ENCODE measurements around the gene XXYLT1.

Gene XXYLT1

GRCh38 chr3:195148549-195148948 lies 122.4 kb downstream of the XXYLT1 start:
- DNase-seq, result no peak

- peak; percentile 23 to 35 for DNase-seq
Measured at GRCh38 chr3:195147649-195148080, 123.3 kb downstream of the XXYLT1 start.

GRCh38 chr3:195146131-195146530 lies 124.8 kb downstream of the XXYLT1 start:
- no peak for DNase-seq

GRCh38 chr3:195145579-195145978 lies 125.4 kb downstream of the XXYLT1 start:
- DNase-seq, result no peak

- DNase-seq, result no peak
Measured at GRCh38 chr3:195143221-195143620, 127.7 kb downstream of the XXYLT1 start.

GRCh38 chr3:195142519-195142918 lies 128.4 kb downstream of the XXYLT1 start:
- no peak for DNase-seq

- no peak for DNase-seq
Measured at GRCh38 chr3:195140816-195141793, 129.9 kb downstream of the XXYLT1 start.

GRCh38 chr3:195140410-195140809 lies 130.5 kb downstream of the XXYLT1 start:
- DNase-seq, result no peak

- no peak for DNase-seq
Measured at GRCh38 chr3:195139876-195140240, 131.1 kb downstream of the XXYLT1 start.

GRCh38 chr3:195139091-195139875 lies 131.7 kb downstream of the XXYLT1 start:
- no peak for DNase-seq

- DNase-seq, result no peak
Measured at GRCh38 chr3:195137638-195138588, 133.0 kb downstream of the XXYLT1 start.

- no peak for DNase-seq
Measured at GRCh38 chr3:195135917-195136316, 135.0 kb downstream of the XXYLT1 start.

GRCh38 chr3:195134431-195134830 lies 136.5 kb downstream of the XXYLT1 start:
- no peak for DNase-seq

- peak; percentile 64 to 67 for DNase-seq
Measured at GRCh38 chr3:195133462-195133861, 137.5 kb downstream of the XXYLT1 start.

GRCh38 chr3:195133013-195133412 lies 137.9 kb downstream of the XXYLT1 start:
- DNase-seq, result no peak

GRCh38 chr3:195131176-195131575 lies 139.8 kb downstream of the XXYLT1 start:
- no peak for DNase-seq

GRCh38 chr3:195129644-195130492 lies 141.1 kb downstream of the XXYLT1 start:
- peak; percentile 39 to 53 for DNase-seq

- no peak for DNase-seq
Measured at GRCh38 chr3:195129072-195129643, 141.8 kb downstream of the XXYLT1 start.

- DNase-seq, result no peak
Measured at GRCh38 chr3:195128255-195129071, 142.5 kb downstream of the XXYLT1 start.

- no peak for DNase-seq
Measured at GRCh38 chr3:195126056-195126605, 144.8 kb downstream of the XXYLT1 start.
